Testis (tissue), 5 donors: Measurements from ENCODE around the gene C11orf21. TPM values are rescaled to one million over a fixed set of nuclear protein-coding genes. Genes with fewer than 3 reads are reported as not detected.

Source experiments
- DNase-seq: peaks from one replicate; pipeline ENCODE4 v3.0.0-alpha.2; 2019
- H3K27ac ChIP-seq, 2 donors: fragments of 200-600 bp; sonication (generic); one replicate each; pipeline ENCODE4 v1.5.1; 2019
- H3K27me3 ChIP-seq: fragments of 200-600 bp; sonication (generic); one replicate; pipeline ENCODE4 v1.5.1; 2019
- H3K36me3 ChIP-seq: fragments of 200-600 bp; sonication (generic); one replicate; pipeline ENCODE4 v1.5.1; 2017; ENCODE audit warnings: low read depth; ENCODE audit errors: missing control alignments
- H3K4me1 ChIP-seq: fragments of 200-600 bp; sonication (generic); one replicate; pipeline ENCODE4 v1.5.1; 2019
- H3K4me3 ChIP-seq, 2 donors: fragments of 200-600 bp; sonication (generic); one replicate each; pipeline ENCODE4 v1.5.1; 2017 to 2019
- H3K9me3 ChIP-seq: fragments of 200-600 bp; sonication (generic); one replicate; pipeline ENCODE4 v1.5.1; 2017
- CTCF ChIP-seq, 3 experiments: fragments of 450-650 bp in 2 of 3; fragments of 200-600 bp in 1 of 3; sonication (generic) in 1 of 3; IDR thresholded peaks; one replicate each; pipeline ENCODE4 v1.5.1; 2016 to 2019; ENCODE audit warnings: antibody characterized with exemption in 3 of 3, mild to moderate bottlenecking in 2 of 3, moderate library complexity in 1 of 3
- POLR2A ChIP-seq: fragments of 450-650 bp; IDR thresholded peaks from one replicate; pipeline ENCODE4 v1.6.1; 2017; ENCODE audit warnings: antibody characterized with exemption, mild to moderate bottlenecking, moderate library complexity
- WGBS, 2 donors: methylation state at CpG; one replicate each; pipeline ENCODE4 v1.1.5; 2018; 5-methylcytosine and 5-hydroxymethylcytosine counted together
- intact Hi-C: fragments of 100-400 bp; cut with DNase I; formaldehyde crosslinking; loops from one replicate; pipeline ENCODE4 v1.15.1; 2023; ENCODE audit warnings: low total_unique reads
- long read RNA-seq, 2 donors: transcript quantifications; one replicate each; lab custom pipeline, GENCODE V29; 2026
- polyA plus RNA-seq: library from polyadenylated mRNA; stranded (reverse); fragments of 350-450 nt; fragmentation: Illumina TruSeq; extraction: RNeasy Lipid Tissue Mini Kit (QIAGEN cat#74804); gene quantifications from one replicate; pipeline ENCODE4 v1.2.3, GENCODE V29; 2014; ENCODE audit warnings: low read depth, low replicate concordance; ENCODE audit not compliant: insufficient read depth
- total RNA-seq, 2 donors: library from RNA; depleted of rRNA; stranded (reverse); fragments of >200 nt; gene quantifications; one replicate each; pipeline ENCODE4 v1.2.3, GENCODE V29; 2016

The C11orf21 gene
- total RNA-seq (under 1 TPM; 0.12 to 0.47 TPM), polyA plus RNA-seq (0.88 TPM)
- long read RNA-seq, donor 1: 0 reads
- long read RNA-seq, donor 2: 0 reads

DNA sequence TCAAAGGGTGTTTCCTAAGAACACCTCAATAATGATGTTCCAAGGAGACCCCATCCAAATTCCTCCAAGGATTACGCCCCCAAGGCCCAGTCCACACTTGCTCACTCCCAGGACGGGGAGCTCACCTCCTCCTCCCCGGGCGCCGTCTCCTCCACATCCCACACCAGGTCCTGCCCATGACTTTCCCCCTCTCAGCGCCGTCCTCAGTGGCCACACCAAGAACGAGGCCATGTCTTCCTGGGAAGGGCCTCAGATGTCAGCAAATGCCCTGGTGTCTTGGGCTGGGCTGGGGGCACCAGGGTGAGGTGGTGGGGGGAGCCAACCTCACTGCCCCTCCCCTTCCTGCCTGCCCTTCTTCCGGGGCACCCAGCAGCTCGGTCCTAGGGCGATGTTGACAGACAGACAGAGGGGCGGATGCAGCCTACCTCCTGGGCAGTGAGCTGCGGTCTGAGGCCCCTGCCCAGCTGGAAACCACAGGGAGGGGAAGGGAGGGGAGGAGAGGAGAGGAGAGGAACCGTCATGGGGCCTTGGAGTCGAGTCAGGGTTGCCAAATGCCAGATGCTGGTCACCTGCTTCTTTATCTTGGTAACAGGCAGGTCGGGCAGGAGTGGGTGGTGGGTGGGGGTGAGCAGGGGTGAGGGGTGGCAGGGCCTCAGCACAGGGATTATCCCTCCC, at the start of gene C11orf21, which contains the start of gene TSPAN32:
Gene C11orf21 (minus strand): TSS at position 288 of the 675 bp plus-strand sequence. CDS start 110 bp downstream, at position 178.
Gene TSPAN32 (plus strand): TSS at position 383 of the 675 bp plus-strand sequence. CDS start 137 bp downstream, at position 520.
- Histone ChIP-seq H3K4me1 (peaks cover 42% of the 10 kb centered on the region), H3K27ac (no peak within 1 kb of the TSS), H3K4me3 (no peak within 1 kb of the TSS), H3K9me3 (no peaks in the 10 kb centered on the region), H3K36me3 (no peaks in the 10 kb centered on the region), H3K27me3 (no peaks in the 10 kb centered on the region)
- peak; percentile 30 for DNase-seq
- 76 to 81% methylated on average over 13 to 16 of the region's 16 CpGs for WGBS, 2 donors
- intact Hi-C loops: no loop called here
- TF ChIP-seq POLR2A (no peak), CTCF (IDR thresholded peaks at IDR 0.05) (no peak)

DNA sequence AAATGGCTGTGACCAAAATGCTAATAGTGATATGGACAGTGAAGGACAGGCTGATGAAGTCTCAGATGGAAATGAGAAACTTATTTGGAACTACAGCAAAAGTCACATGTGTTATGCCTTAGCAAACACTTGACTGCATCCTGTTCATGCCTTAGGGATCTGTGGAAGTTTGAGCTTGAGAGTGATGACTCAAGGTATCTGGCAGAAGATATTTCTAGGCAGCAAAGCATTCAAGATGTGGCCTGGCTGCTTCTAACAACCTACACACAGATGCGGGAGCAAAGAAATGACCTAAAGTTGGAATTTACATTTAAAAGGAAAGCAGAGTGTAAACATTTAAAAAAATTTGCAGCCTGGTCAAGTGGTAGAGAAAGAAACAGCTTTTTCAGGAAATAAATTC, 47.3 kb upstream of the C11orf21 start:
- no peak overlapping the region for H3K27ac ChIP-seq
- H3K27me3 ChIP-seq: no peaks in the 10 kb centered on the region
- DNase-seq: no peak
- no peak overlapping the region for H3K4me3 ChIP-seq
- TF ChIP-seq CTCF (IDR thresholded peaks at IDR 0.05) (no peak), POLR2A (no peak)
- 91 to 100% methylated on average over 1 of the region's 1 CpG for WGBS, 2 donors
- no peaks in the 10 kb centered on the region for H3K4me1 ChIP-seq
- intact Hi-C loops: no loop called here
- H3K36me3 ChIP-seq: no peaks in the 10 kb centered on the region
- H3K9me3 ChIP-seq: no peaks in the 10 kb centered on the region

DNA sequence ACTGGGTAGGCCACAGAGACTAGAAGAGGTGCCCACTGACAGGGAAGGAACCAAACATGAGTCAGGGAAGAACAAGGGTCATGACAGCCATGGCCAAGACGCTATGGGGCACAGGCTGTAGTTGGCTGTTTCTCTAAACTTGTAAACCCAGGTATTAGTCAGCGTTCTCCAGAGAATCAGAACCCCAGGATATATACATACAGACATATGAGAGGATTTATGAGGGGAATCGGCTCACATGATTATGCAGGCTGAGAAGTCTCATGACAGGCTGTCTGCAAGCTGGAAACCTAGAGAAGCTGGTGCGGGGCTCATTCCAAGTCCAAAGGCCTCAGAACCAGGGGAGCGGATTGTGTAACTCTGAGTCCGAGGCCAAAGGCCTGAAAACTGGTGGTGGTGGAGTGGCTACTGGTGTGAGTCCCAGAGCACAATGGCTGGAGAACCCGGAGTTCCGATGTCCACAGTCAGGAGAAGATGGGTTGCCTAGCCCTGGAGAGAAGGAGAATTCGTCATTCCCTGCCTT, 45.7 kb upstream of the C11orf21 start:
- Histone ChIP-seq H3K4me3 (no peak overlapping the region), H3K36me3 (no peaks in the 10 kb centered on the region), H3K27ac (no peak overlapping the region), H3K4me1 (peaks cover 3% of the 10 kb centered on the region), H3K9me3 (no peaks in the 10 kb centered on the region), H3K27me3 (no peaks in the 10 kb centered on the region)
- 79 to 85% methylated on average over 9 of the region's 9 CpGs for WGBS, 2 donors
- DNase-seq: no peak
- TF ChIP-seq POLR2A (no peak), CTCF (IDR thresholded peaks at IDR 0.05) (no peak)
- intact Hi-C loops: no loop called here

DNA sequence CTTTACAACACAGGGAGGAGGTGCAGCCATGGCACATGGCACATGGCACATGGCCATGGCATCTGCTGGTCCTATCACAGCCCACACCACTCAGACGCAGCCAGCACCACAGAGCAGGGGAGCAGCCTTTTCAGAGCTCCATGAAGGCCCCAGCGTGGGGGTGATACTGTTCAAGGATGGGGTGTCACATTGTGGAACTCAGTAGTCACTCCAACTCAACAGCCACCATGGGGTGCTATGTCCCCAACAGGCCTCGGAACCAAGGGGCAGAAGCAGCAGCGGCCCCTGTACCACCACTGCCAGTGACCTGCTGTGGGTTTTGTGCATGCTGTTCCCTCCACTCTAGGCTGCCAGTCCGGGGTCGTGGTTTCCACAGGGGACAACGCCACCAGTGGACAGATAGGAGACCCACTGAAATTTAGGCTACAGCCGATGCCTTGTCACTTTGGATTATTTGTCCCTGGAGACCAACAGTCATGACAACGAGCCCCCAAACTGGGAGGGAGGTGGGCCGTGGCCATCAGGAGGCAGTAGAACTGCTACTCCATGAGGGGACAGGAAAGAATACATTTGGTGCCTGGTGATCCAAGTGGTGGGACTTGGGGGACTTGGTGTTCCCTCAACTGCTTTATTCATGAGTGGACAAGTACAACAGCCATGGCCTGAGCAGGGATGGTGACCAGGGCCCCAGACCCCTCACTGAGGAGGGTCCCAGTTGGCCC, 45.0 kb upstream of the C11orf21 start:
- no peak for TF ChIP-seq POLR2A
- TF ChIP-seq CTCF (IDR thresholded peaks at IDR 0.05): no peak
- H3K36me3 ChIP-seq: no peaks in the 10 kb centered on the region
- no peak for DNase-seq
- H3K4me3 ChIP-seq: no peak overlapping the region
- no peak overlapping the region for H3K27ac ChIP-seq
- peaks cover 3% of the 10 kb centered on the region for H3K4me1 ChIP-seq
- H3K27me3 ChIP-seq: no peaks in the 10 kb centered on the region
- no peaks in the 10 kb centered on the region for H3K9me3 ChIP-seq
- intact Hi-C loops: no loop called here
- 81 to 86% methylated on average over 8 to 10 of the region's 10 CpGs for WGBS, 2 donors
